ENCODE results near the gene CFDP1. TPM values are rescaled to one million over a fixed set of nuclear protein-coding genes. Genes with fewer than 3 reads are reported as not detected.

Gene CFDP1
- total RNA-seq, 1 donor, result 41.3 TPM

GRCh38 chr16:75248536-75249380, 184.5 kb downstream of the CFDP1 start:
- Histone ChIP-seq H3K79me2 (ENCODE audit: insufficient read depth, low read length) (peaks cover 93% of the 10 kb centered on the region), H2AFZ (ENCODE audit: low read length) (no peak overlapping the region), H3K27me3 (ENCODE audit: insufficient read depth, low read length) (no peaks in the 10 kb centered on the region), H3K4me1 (ENCODE audit: insufficient read depth, low read length) (peaks cover 85% of the 10 kb centered on the region), H3K36me3 (ENCODE audit: insufficient read depth, low read length) (peaks cover 13% of the 10 kb centered on the region), H3K4me3 (ENCODE audit: insufficient read depth, low read length) (peak overlapping the region; percentile 92), H3K9me3 (ENCODE audit: low read depth, low read length) (no peaks in the 10 kb centered on the region), H3K4me2 (ENCODE audit: insufficient read depth, low read length) (peak overlapping the region; percentile 97), H4K20me1 (ENCODE audit: insufficient read depth, low read length) (peaks cover 73% of the 10 kb centered on the region), H3K27ac (ENCODE audit: low read depth, low read length) (peak overlapping the region; percentile 99)
- TF ChIP-seq, protein P1, sequence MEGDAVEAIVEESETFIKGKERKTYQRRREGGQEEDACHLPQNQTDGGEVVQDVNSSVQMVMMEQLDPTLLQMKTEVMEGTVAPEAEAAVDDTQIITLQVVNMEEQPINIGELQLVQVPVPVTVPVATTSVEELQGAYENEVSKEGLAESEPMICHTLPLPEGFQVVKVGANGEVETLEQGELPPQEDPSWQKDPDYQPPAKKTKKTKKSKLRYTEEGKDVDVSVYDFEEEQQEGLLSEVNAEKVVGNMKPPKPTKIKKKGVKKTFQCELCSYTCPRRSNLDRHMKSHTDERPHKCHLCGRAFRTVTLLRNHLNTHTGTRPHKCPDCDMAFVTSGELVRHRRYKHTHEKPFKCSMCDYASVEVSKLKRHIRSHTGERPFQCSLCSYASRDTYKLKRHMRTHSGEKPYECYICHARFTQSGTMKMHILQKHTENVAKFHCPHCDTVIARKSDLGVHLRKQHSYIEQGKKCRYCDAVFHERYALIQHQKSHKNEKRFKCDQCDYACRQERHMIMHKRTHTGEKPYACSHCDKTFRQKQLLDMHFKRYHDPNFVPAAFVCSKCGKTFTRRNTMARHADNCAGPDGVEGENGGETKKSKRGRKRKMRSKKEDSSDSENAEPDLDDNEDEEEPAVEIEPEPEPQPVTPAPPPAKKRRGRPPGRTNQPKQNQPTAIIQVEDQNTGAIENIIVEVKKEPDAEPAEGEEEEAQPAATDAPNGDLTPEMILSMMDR (IDR thresholded peaks at IDR 0.05; ENCODE audit: extremely low read depth, low read depth, low read length), result no peak
- peak; percentile 95 for DNase-seq (ENCODE audit: insufficient read length, low spot score, missing footprints)

- H3K4me3 ChIP-seq (ENCODE audit: insufficient read depth, low read length), result peak overlapping the region; percentile 25
Measured at GRCh38 chr16:75248142-75248535, 185.2 kb downstream of the CFDP1 start.

GRCh38 chr16:75247249-75247648, 186.1 kb downstream of the CFDP1 start:
- peaks cover 25% of the 10 kb centered on the region for H3K36me3 ChIP-seq (ENCODE audit: insufficient read depth, low read length)
- H3K4me3 ChIP-seq (ENCODE audit: insufficient read depth, low read length), result no peak overlapping the region
- H2AFZ ChIP-seq (ENCODE audit: low read length), result no peak overlapping the region
- DNase-seq (ENCODE audit: insufficient read length, low spot score, missing footprints), result no peak
- H3K79me2 ChIP-seq (ENCODE audit: insufficient read depth, low read length), result peaks cover 93% of the 10 kb centered on the region
- peaks cover 60% of the 10 kb centered on the region for H4K20me1 ChIP-seq (ENCODE audit: insufficient read depth, low read length)
- H3K27me3 ChIP-seq (ENCODE audit: insufficient read depth, low read length), result no peaks in the 10 kb centered on the region
- peak overlapping the region; percentile 43 for H3K4me2 ChIP-seq (ENCODE audit: insufficient read depth, low read length)
- no peaks in the 10 kb centered on the region for H3K9me3 ChIP-seq (ENCODE audit: low read depth, low read length)
- TF ChIP-seq, protein P1 (IDR thresholded peaks at IDR 0.05; ENCODE audit: extremely low read depth, low read depth, low read length), result no peak
- H3K4me1 ChIP-seq (ENCODE audit: insufficient read depth, low read length), result peaks cover 75% of the 10 kb centered on the region
- H3K27ac ChIP-seq (ENCODE audit: low read depth, low read length), result peak overlapping the region; percentile 99

More at GRCh38 chr16:75248142-75248535, 185.2 kb downstream of the CFDP1 start:
- no peak overlapping the region for H2AFZ ChIP-seq (ENCODE audit: low read length)
- H3K9me3 ChIP-seq (ENCODE audit: low read depth, low read length), result no peaks in the 10 kb centered on the region
- peaks cover 68% of the 10 kb centered on the region for H4K20me1 ChIP-seq (ENCODE audit: insufficient read depth, low read length)
- peak overlapping the region; percentile 97 for H3K4me2 ChIP-seq (ENCODE audit: insufficient read depth, low read length)
- H3K4me1 ChIP-seq (ENCODE audit: insufficient read depth, low read length), result peaks cover 84% of the 10 kb centered on the region
- no peaks in the 10 kb centered on the region for H3K27me3 ChIP-seq (ENCODE audit: insufficient read depth, low read length)
- TF ChIP-seq, protein P1 (IDR thresholded peaks at IDR 0.05; ENCODE audit: extremely low read depth, low read depth, low read length), result no peak
- H3K36me3 ChIP-seq (ENCODE audit: insufficient read depth, low read length), result peaks cover 17% of the 10 kb centered on the region
- peak; percentile 92 for DNase-seq (ENCODE audit: insufficient read length, low spot score, missing footprints)
- H3K79me2 ChIP-seq (ENCODE audit: insufficient read depth, low read length), result peaks cover 93% of the 10 kb centered on the region
- H3K27ac ChIP-seq (ENCODE audit: low read depth, low read length), result peak overlapping the region; percentile 99

- Histone ChIP-seq H3K9me3 (ENCODE audit: low read depth, low read length) (no peaks in the 10 kb centered on the region), H3K79me2 (ENCODE audit: insufficient read depth, low read length) (peaks cover 93% of the 10 kb centered on the region), H2AFZ (ENCODE audit: low read length) (no peak overlapping the region), H3K4me3 (ENCODE audit: insufficient read depth, low read length) (peak overlapping the region; percentile 30), H4K20me1 (ENCODE audit: insufficient read depth, low read length) (peaks cover 54% of the 10 kb centered on the region), H3K4me2 (ENCODE audit: insufficient read depth, low read length) (peak overlapping the region; percentile 72), H3K36me3 (ENCODE audit: insufficient read depth, low read length) (peaks cover 31% of the 10 kb centered on the region), H3K27me3 (ENCODE audit: insufficient read depth, low read length) (no peaks in the 10 kb centered on the region), H3K4me1 (ENCODE audit: insufficient read depth, low read length) (peaks cover 69% of the 10 kb centered on the region), H3K27ac (ENCODE audit: low read depth, low read length) (peak overlapping the region; percentile 99)
- TF ChIP-seq, protein P1 (IDR thresholded peaks at IDR 0.05; ENCODE audit: extremely low read depth, low read depth, low read length), result no peak
- peak; percentile 95 for DNase-seq (ENCODE audit: insufficient read length, low spot score, missing footprints)
Measured at GRCh38 chr16:75246504-75247205, 186.6 kb downstream of the CFDP1 start.

Data from osteoblast (primary cell).